H1 (cell line): ENCODE results near the gene KIF13A. TPM values are rescaled to one million over a fixed set of nuclear protein-coding genes. Genes with fewer than 3 reads are reported as not detected.

ENCODE experiments used
- CTCF ChIA-PET: fragments of 300-600 bp; sonication (Branson Sonifier 250); formaldehyde crosslinking; loops from one replicate; lab custom pipeline; 2021; ENCODE audit not compliant: partially characterized antibody; lab: Charles Lee
- POLR2A ChIA-PET: fragments of 300-600 bp; sonication (Branson Sonifier 250); formaldehyde crosslinking; loops from one replicate; lab custom pipeline; 2021; ENCODE audit warnings: inconsistent platforms; ENCODE audit not compliant: partially characterized antibody; lab: Charles Lee
- DNase-seq, 2 experiments: peaks; one replicate each; pipeline versions ENCODE4 v3.0.0 to v3.0.0-alpha.2; 2010 to 2022; ENCODE audit warnings: low spot score in 2 of 2, low read depth in 1 of 2, mixed read lengths in 1 of 2
- FAIRE-seq: peaks from 2 replicates; lab custom pipeline; 2011; peaks lifted over from hg19 to GRCh38; lab: Jason Lieb, UNC
- H2AFZ ChIP-seq: 2 replicates; pipeline ENCODE4 v1.8.1; 2012; ENCODE audit warnings: low read length, inconsistent platforms
- H2AK5ac ChIP-seq: 2 replicates; pipeline ENCODE4 v1.6.1; 2013; ENCODE audit warnings: low read depth, low read length
- H2BK120ac ChIP-seq: replicated peaks from 2 replicates; pipeline ENCODE3; 2013; ENCODE audit warnings: low read depth, low read length, inconsistent platforms
- H2BK12ac ChIP-seq: 2 replicates; pipeline ENCODE4 v1.6.1; 2013; ENCODE audit warnings: low read depth, low read length
- H2BK15ac ChIP-seq: 2 replicates; pipeline ENCODE4 v1.6.1; 2013; ENCODE audit warnings: low read length
- H2BK20ac ChIP-seq: 2 replicates; pipeline ENCODE4 v1.6.1; 2013; ENCODE audit warnings: low read length
- H2BK5ac ChIP-seq: 2 replicates; pipeline ENCODE4 v1.6.1; 2013; ENCODE audit warnings: low read depth, low read length
- H3K14ac ChIP-seq: 2 replicates; pipeline ENCODE4 v1.6.1; 2013; ENCODE audit warnings: inconsistent platforms; ENCODE audit not compliant: insufficient read length
- H3K18ac ChIP-seq: 2 replicates; pipeline ENCODE4 v1.6.1; 2013; ENCODE audit warnings: low read length; ENCODE audit errors: extremely low read depth
- H3K23ac ChIP-seq: 2 replicates; pipeline ENCODE4 v1.6.1; 2013; ENCODE audit warnings: inconsistent platforms; ENCODE audit not compliant: insufficient read length
- H3K23me2 ChIP-seq: 2 replicates; pipeline ENCODE4 v1.6.1; 2013; ENCODE audit warnings: low read depth, low read length
- H3K27ac ChIP-seq: 2 replicates; pipeline ENCODE4 v1.6.1; 2011; ENCODE audit warnings: low read depth, low read length, inconsistent platforms
- H3K27me3 ChIP-seq, 4 experiments: replicated peaks in 1 of 4; 1 replicate in 1 of 4; 2 replicates in 3 of 4; pipeline versions ENCODE4 v1.6.1 to v1.8.1; 2011 to 2013; ENCODE audit warnings: low read length in 3 of 4, mild to moderate bottlenecking in 3 of 4, inconsistent platforms in 2 of 4, mixed read lengths in 2 of 4, moderate library complexity in 1 of 4; ENCODE audit not compliant: control insufficient read depth in 3 of 4, insufficient read depth in 3 of 4; ENCODE audit errors: extremely low read depth in 1 of 4
- H3K36me3 ChIP-seq, 4 experiments: 2 replicates each; pipeline versions ENCODE4 v1.6.1 to v1.8.1; 2011 to 2013; ENCODE audit warnings: mild to moderate bottlenecking in 4 of 4, low read length in 3 of 4, moderate library complexity in 2 of 4, control low read depth in 1 of 4, inconsistent platforms in 1 of 4; ENCODE audit not compliant: insufficient read depth in 4 of 4, control insufficient read depth in 2 of 4
- H3K4ac ChIP-seq: replicated peaks from 2 replicates; pipeline ENCODE3; 2013; ENCODE audit warnings: low read length, low read depth, mixed read lengths, inconsistent platforms; ENCODE audit not compliant: insufficient read length
- H3K4me1 ChIP-seq, 4 experiments: replicated peaks in 1 of 4; 1 replicate in 1 of 4; 2 replicates in 3 of 4; pipeline versions ENCODE4 v1.6.1 to v1.8.1; 2011 to 2013; ENCODE audit warnings: low read length in 3 of 4, inconsistent platforms in 2 of 4, mixed read lengths in 1 of 4; ENCODE audit not compliant: insufficient read depth in 4 of 4, control insufficient read depth in 3 of 4
- H3K4me2 ChIP-seq, 2 experiments: 2 replicates each; pipeline versions ENCODE4 v1.6.1 to v1.8.1; 2011 to 2013; ENCODE audit warnings: low read depth in 2 of 2, low read length in 2 of 2, control low read depth in 1 of 2, inconsistent platforms in 1 of 2, mild to moderate bottlenecking in 1 of 2; ENCODE audit not compliant: insufficient read depth in 1 of 2
- H3K4me3 ChIP-seq, 4 experiments: fragments of 200-600, 300-600 bp in 1 of 4; sonication (generic), shearing (Covaris generic), sonication (Bioruptor Twin) in 1 of 4; 2 replicates each; pipeline versions ENCODE4 v1.5.1 to v1.8.1; 2011 to 2016; ENCODE audit warnings: low read length in 4 of 4, low read depth in 3 of 4, control low read depth in 2 of 4, inconsistent platforms in 2 of 4, mild to moderate bottlenecking in 2 of 4, mixed read lengths in 1 of 4, moderate library complexity in 1 of 4; ENCODE audit not compliant: insufficient read depth in 2 of 4; ENCODE audit errors: extremely low read depth in 1 of 4
- H3K56ac ChIP-seq: replicated peaks from 2 replicates; pipeline ENCODE3; 2013; ENCODE audit warnings: low read depth, mild to moderate bottlenecking, mixed read lengths, low read length, inconsistent platforms; ENCODE audit not compliant: insufficient read length
- H3K79me1 ChIP-seq: 2 replicates; pipeline ENCODE4 v1.6.1; 2013; ENCODE audit warnings: low read depth, low read length, control low read depth
- H3K79me2 ChIP-seq, 2 experiments: 2 replicates each; pipeline versions ENCODE4 v1.6.1 to v1.8.1; 2012 to 2013; ENCODE audit warnings: low read length in 2 of 2, mild to moderate bottlenecking in 2 of 2, inconsistent platforms in 1 of 2; ENCODE audit not compliant: insufficient read depth in 2 of 2, control insufficient read depth in 1 of 2
- H3K9ac ChIP-seq, 4 experiments: replicated peaks in 1 of 4; 1 replicate in 1 of 4; 2 replicates in 3 of 4; pipeline versions ENCODE4 v1.6.1 to v1.8.1; 2011 to 2013; ENCODE audit warnings: low read depth in 3 of 4, low read length in 3 of 4, control low read depth in 2 of 4, mild to moderate bottlenecking in 2 of 4, moderate library complexity in 2 of 4, inconsistent platforms in 1 of 4; ENCODE audit errors: extremely low read depth in 1 of 4
- H3K9me3 ChIP-seq, 2 experiments: 2 replicates each; pipeline versions ENCODE4 v1.6.1 to v1.8.1; 2012 to 2013; ENCODE audit warnings: mild to moderate bottlenecking in 2 of 2, moderate library complexity in 2 of 2, control low read depth in 1 of 2, inconsistent platforms in 1 of 2, low read depth in 1 of 2, low read length in 1 of 2, mixed read lengths in 1 of 2; ENCODE audit not compliant: insufficient read depth in 2 of 2
- H4K20me1 ChIP-seq, 2 experiments: replicated peaks in 1 of 2; 2 replicates each; pipeline versions ENCODE3 to v1.8.1; 2011 to 2013; ENCODE audit warnings: inconsistent platforms in 2 of 2, low read length in 2 of 2, mild to moderate bottlenecking in 1 of 2; ENCODE audit not compliant: insufficient read depth in 2 of 2, control insufficient read depth in 1 of 2
- H4K5ac ChIP-seq: 2 replicates; pipeline ENCODE4 v1.6.1; 2013; ENCODE audit warnings: low read length, low read depth, mixed read lengths, inconsistent platforms; ENCODE audit not compliant: insufficient read length
- H4K8ac ChIP-seq: 2 replicates; pipeline ENCODE4 v1.8.0; 2013; ENCODE audit warnings: mild to moderate bottlenecking, moderate library complexity, low read length, inconsistent platforms; ENCODE audit not compliant: insufficient read depth; ENCODE audit errors: extremely low read depth
- H4K91ac ChIP-seq: replicated peaks from 2 replicates; pipeline ENCODE3; 2013; ENCODE audit warnings: low read length, mixed read lengths, inconsistent platforms; ENCODE audit not compliant: insufficient read length
- SRF ChIP-seq: IDR thresholded peaks from 2 replicates; pipeline ENCODE4 v1.6.1; 2011; ENCODE audit warnings: mild to moderate bottlenecking, low read depth, low read length, moderate library complexity
- TBP ChIP-seq: IDR thresholded peaks from 2 replicates; pipeline ENCODE4 v1.6.1; 2011; ENCODE audit warnings: low read depth, low read length, improper control_type of control experiment
- WGBS, 2 experiments: shearing (Covaris generic) in 1 of 2; methylation state at CpG; one replicate each; pipeline versions ENCODE4 v1.1.6 to v1.1.7; 2013 to 2015; ENCODE audit warnings: low lambda C conversion rate in 2 of 2, mixed read lengths in 2 of 2, inconsistent platforms in 1 of 2, low coverage in 1 of 2, missing lambda C conversion rate in 1 of 2; ENCODE audit not compliant: insufficient replicate concordance in 2 of 2, insufficient coverage in 1 of 2, insufficient read length in 1 of 2; ENCODE audit errors: extremely low coverage in 1 of 2, missing lambda C conversion rate in 1 of 2; 5-methylcytosine and 5-hydroxymethylcytosine counted together
- polyA plus RNA-seq, 7 experiments: library from polyadenylated mRNA; depleted of rRNA in 3 of 7; stranded (reverse) in 5 of 7; unstranded in 2 of 7; fragments of >200 nt in 5 of 7; fragments of 200-250 nt in 2 of 7; gene quantifications; 1 replicate in 5 of 7; 2 replicates in 1 of 7; 4 replicates in 1 of 7; pipeline versions ENCODE4 v1.2.1 to v1.2.3, GENCODE V29; 2011 to 2013; ENCODE audit warnings: missing spikeins in 2 of 7, mixed read lengths in 2 of 7
- total RNA-seq: library from RNA; stranded (reverse); fragmentation: NEBNext Ultra II Directional; extraction: Animal tissue kit (Norgen Biotek cat#: 25700); gene quantifications from 2 replicates; pipeline ENCODE4 v1.2.1, GENCODE V29; 2021
- TF ChIP-seq, protein P1 (sequence below): IDR thresholded peaks from 2 replicates; pipeline ENCODE4 v1.6.1; 2011; ENCODE audit warnings: low read length, improper control_type of control experiment

Gene KIF13A
- total and polyA plus RNA-seq, 2 of the 8 experiments (the other 6 are each of a cell fraction or from before 2014, with no cell fraction given), result 14.7 to 40.8 TPM

DNA sequence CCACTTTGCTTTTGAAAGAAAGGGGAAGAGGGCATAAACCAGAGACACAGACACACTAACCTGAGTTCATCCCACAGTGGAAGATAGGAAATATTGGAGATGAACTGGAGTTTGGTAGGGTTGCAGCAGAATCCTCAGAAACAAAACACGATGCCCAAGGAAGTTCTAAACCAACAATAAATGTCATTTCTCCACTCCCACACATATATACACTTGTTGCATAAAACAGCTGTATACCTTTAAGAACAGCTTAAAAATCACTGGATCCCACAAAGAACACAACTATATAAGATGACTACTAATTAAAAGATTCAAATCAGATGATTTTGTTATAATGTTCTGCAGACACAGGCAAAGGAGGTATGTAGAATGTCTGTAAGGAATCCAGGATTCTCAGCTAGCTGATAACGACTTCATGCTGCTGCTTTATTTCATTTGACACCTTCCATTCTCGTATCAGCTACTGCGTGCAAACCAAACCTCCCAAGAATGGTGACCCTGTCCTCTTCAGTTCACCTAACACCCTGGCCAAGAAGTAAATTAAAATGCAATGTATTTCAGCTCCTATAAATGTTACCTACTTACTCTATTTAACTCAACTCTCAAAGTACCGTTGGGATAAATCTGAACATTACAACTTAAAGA, 14.3 kb downstream of the KIF13A start:
- H4K8ac ChIP-seq, result no peak overlapping the region
- H2BK15ac ChIP-seq, result no peak overlapping the region
- peak overlapping the region; percentile 77 for H3K4ac ChIP-seq
- no peak overlapping the region for H3K4me2 ChIP-seq
- H2BK120ac ChIP-seq, result no peak overlapping the region
- peak overlapping the region; percentile 54 for H3K23ac ChIP-seq
- H2BK20ac ChIP-seq, result no peak overlapping the region
- H3K27ac ChIP-seq, result no peak overlapping the region
- CTCF ChIA-PET, result interaction anchor here (0.7 to 1.8 kb wide), 3 partner anchors 9 to 149 kb away, joined by 3 to 7 read pairs (median 5); partner anchors contain the start of gene NHLRC1
- H3K9me3 ChIP-seq, result no peaks in the 10 kb centered on the region
- H3K56ac ChIP-seq, result no peak overlapping the region
- H3K27me3 ChIP-seq, result peaks cover 0 to 1% (median 0%) of the 10 kb centered on the region in 4 experiments; a peak in 1 of 7 replicates
- H3K4me1 ChIP-seq, result peaks cover 0 to 6% (median 2%) of the 10 kb centered on the region in 4 experiments; a peak in 4 of 7 replicates
- POLR2A ChIA-PET, result interaction anchor here (1.1 to 2.1 kb wide), 3 partner anchors 9 to 50 kb away, joined by 3 to 4 read pairs (median 4); no protein-coding TSS in a partner anchor
- no peak overlapping the region for H2BK12ac ChIP-seq
- DNase-seq (no peak), FAIRE-seq (no peak)
- peaks cover 0 to 7% of the 10 kb centered on the region in 2 experiments for H4K20me1 ChIP-seq
- no peak overlapping the region for H2BK5ac ChIP-seq
- 79% methylated on average over 5 of the region's 5 CpGs; no CpG with 5 or more reads in 1 of the 2 experiments for WGBS, 2 experiments
- H3K9ac ChIP-seq, result no peak overlapping the region; a peak in 1 of 7 replicates
- no peak overlapping the region for H4K5ac ChIP-seq
- H3K79me1 ChIP-seq, result peaks cover 8% of the 10 kb centered on the region; the same call in 1 of the 2 replicates
- H3K14ac ChIP-seq, result no peak overlapping the region
- H3K79me2 ChIP-seq, result peaks cover 0 to 82% of the 10 kb centered on the region in 2 experiments; a peak in 3 of 4 replicates
- peak overlapping the region; percentile 24; the same call in 1 of the 2 replicates for H3K18ac ChIP-seq
- H3K4me3 ChIP-seq, result no peak overlapping the region
- H3K36me3 ChIP-seq, result peaks cover 0 to 3% (median 0%) of the 10 kb centered on the region in 4 experiments; a peak in 1 of 8 replicates
- no peak overlapping the region for H2AK5ac ChIP-seq
- no peak overlapping the region for H2AFZ ChIP-seq
- no peaks in the 10 kb centered on the region for H3K23me2 ChIP-seq
- H4K91ac ChIP-seq, result no peak overlapping the region
- TF ChIP-seq TBP (no peak), SRF (no peak)
- TF ChIP-seq, protein P1, sequence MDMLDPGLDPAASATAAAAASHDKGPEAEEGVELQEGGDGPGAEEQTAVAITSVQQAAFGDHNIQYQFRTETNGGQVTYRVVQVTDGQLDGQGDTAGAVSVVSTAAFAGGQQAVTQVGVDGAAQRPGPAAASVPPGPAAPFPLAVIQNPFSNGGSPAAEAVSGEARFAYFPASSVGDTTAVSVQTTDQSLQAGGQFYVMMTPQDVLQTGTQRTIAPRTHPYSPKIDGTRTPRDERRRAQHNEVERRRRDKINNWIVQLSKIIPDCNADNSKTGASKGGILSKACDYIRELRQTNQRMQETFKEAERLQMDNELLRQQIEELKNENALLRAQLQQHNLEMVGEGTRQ, result no peak
